ENCODE measurements around the gene ABCC9.

ABCC9 gene

GRCh38 chr12:21881965-21882364, 59.3 kb downstream of the ABCC9 start:
- DNase-seq (ENCODE audit: low read depth in 2 of 2, low spot score in 1 of 2), result no peak

GRCh38 chr12:21879312-21879711, 61.9 kb downstream of the ABCC9 start:
- DNase-seq (ENCODE audit: low read depth in 2 of 2, low spot score in 1 of 2), result no peak

DNA sequence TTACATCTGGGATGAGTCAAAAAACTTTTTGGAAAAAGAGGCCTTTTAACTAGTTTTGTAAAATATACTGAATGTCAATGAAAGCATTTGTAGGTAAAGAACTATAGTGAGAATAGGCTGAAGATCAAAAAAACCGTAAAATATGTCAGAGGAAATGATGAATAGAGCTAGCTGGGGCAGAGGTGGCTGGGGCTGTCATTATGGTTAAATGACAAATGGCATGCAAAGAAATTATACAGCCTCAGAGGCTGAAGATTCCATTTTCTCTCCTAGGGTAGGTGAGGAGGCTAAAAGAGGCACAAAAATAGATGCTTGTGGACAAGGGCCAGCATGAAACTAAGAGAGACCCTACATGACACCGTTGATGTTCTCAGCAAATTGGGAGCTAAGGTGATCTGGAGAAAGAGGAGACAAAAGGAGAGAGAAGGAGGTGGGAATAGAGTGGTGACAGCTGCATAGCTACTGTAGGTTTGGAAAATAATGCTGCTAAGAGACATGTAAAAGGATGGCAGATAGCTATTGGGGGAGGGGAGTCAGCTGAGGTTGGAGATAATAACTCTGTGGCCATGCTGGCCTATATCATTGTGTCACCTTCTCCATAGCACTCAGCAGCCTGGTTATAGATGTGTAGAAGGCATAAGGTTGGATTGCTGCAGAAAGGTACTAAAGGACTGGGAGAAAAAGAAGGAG, 63.8 kb downstream of the ABCC9 start:
- DNase-seq (ENCODE audit: low read depth in 2 of 2, low spot score in 1 of 2), result no peak

DNA sequence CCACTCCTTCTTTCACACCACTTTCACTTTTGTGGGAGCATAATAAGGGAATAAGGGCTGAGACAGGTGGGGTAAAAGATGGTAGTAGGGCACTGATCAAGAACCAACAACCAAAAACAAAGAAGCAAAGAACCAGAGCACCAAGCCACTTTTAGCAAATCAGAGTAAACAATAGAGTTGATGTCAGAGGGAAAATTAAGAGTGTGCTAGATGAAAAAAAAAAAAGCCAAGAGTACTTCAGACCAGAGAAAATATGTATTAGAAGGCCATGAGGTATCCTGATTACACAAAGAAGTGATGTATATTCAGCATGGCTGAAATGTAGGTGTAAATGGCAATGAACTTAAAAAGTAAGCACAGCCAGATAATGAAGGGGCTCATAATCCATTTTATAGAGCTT, 75.4 kb downstream of the ABCC9 start:
- no peak for DNase-seq (ENCODE audit: low read depth in 2 of 2, low spot score in 1 of 2)

DNA sequence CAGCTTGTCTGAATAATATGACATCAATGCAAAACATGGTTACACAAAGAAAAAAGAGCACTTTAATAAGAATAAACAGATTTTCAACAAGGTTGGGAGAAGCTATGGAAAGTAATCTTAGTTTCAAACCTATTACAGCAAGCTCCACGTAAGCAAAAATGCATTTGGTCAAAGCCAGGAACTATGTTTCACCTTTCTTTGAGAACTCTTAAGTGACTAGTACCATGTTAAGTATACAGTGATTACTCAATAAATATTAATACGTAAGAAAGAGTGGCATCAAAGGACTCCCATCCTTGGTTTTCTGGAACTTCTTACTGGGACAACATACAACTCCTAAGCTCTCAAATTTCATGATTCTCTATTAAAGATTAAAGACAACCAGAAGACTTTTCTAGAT, 80.7 kb downstream of the ABCC9 start:
- DNase-seq (ENCODE audit: low read depth in 2 of 2, low spot score in 1 of 2), result no peak

- DNase-seq (ENCODE audit: low read depth in 2 of 2, low spot score in 1 of 2), result no peak
Observed at GRCh38 chr12:21860128-21860527, 81.1 kb downstream of the ABCC9 start.

GRCh38 chr12:21852251-21852650, 89.0 kb downstream of the ABCC9 start:
- no peak for DNase-seq (ENCODE audit: low read depth in 2 of 2, low spot score in 1 of 2)

DNA sequence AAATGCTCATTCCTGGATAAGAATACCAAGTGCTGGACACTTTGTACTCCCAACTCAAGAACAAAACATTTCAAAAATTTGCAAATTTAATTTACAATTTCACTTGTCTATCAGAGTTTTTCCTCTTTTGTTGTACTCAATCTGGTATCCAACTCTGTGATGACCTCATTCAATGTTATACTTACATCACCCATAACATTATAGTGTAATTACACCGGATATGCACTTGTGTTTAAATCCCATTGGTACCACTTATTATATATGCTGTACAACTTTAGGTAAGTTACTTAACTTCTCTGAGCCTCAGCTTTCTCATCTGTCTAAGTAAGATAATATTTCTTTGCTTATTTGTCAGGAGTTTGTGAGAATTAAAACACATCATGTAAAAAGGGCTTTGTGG, 90.1 kb downstream of the ABCC9 start:
- DNase-seq (ENCODE audit: low read depth in 2 of 2, low spot score in 1 of 2), result no peak

DNA sequence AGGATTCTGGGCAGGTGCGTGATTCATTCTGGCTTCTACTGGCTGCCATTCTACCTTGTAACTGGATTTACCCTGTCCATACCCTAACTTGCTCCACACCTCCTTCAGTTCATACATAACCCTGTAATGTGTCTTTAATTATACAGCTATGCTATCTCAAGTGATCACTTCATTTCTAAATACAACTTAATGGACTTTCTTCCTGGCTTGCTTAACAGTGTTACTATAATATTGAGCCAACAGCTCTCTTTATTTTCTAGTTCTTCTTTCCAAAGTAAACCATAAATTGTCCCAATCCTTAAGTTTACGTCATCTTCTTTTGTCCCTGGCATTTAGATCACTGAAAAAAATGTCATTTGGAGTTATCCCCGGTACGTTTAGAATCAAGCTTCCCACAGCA, 90.8 kb downstream of the ABCC9 start:
- DNase-seq (ENCODE audit: low read depth in 2 of 2, low spot score in 1 of 2), result no peak

DNA sequence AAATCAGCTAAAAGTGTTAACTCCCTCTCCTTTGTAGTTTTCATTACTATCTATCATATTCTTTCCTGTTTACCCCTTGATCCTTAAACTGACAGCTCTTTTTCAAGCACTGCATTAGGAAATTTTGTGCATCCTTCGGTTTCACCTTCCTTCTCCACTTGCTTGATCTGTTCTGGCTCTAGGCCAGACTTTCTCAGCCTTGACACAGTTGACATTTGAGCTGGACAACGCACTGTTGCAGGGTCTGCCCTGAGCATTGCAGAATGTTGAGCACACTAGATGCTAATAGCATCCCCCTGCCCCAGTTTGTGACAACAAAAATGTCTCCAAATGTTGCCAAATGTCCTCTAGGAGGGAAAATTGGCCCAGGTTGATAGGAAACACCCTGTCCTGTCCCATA, 91.3 kb downstream of the ABCC9 start:
- DNase-seq (ENCODE audit: low read depth in 2 of 2, low spot score in 1 of 2), result no peak

- no peak for DNase-seq (ENCODE audit: low read depth in 2 of 2, low spot score in 1 of 2)
Observed at GRCh38 chr12:21848192-21848591, 93.0 kb downstream of the ABCC9 start.

- DNase-seq (ENCODE audit: low read depth in 2 of 2, low spot score in 1 of 2), result no peak
Observed at GRCh38 chr12:21843795-21844194, 97.4 kb downstream of the ABCC9 start.

DNA sequence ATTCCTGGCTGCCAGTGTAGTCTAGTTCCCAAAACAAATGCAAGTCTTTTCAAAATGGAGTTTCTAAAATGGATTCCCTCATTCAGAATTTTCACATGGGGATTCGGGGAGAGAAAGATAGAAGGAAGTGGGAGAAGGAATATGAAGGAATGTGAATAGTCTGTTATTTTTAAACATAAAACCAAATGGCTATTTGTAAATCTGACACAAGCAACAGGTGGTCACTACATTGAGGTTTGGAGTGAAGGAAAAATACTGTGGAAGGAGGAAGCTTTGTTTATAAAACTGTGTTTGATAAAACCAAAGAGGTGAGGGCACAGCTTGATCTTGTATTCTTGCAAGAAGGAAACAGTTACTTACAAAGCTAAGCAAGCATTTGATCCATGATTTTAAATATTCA, 101.5 kb downstream of the ABCC9 start:
- DNase-seq (ENCODE audit: low read depth in 2 of 2, low spot score in 1 of 2), result no peak

DNA sequence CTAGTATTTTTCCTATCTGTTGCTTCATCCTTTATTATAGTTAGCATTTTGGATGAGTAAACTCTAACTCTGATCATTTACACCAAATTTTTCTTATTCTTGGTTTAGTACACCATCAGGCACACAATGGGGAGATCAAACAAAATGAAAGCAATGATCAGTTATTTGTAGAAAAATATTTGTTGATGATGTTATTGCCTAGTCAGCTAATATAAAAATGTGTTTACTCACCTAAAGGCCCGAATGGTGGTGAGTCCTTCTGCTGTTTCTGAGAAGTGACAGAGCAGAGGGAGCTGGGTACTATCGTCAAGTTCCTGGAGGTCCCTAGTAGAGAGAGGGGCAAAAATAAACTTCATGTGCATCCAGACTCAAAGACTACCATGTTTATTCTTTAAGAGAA, 103.4 kb downstream of the ABCC9 start:
- no peak for DNase-seq (ENCODE audit: low read depth in 2 of 2, low spot score in 1 of 2)

DNA sequence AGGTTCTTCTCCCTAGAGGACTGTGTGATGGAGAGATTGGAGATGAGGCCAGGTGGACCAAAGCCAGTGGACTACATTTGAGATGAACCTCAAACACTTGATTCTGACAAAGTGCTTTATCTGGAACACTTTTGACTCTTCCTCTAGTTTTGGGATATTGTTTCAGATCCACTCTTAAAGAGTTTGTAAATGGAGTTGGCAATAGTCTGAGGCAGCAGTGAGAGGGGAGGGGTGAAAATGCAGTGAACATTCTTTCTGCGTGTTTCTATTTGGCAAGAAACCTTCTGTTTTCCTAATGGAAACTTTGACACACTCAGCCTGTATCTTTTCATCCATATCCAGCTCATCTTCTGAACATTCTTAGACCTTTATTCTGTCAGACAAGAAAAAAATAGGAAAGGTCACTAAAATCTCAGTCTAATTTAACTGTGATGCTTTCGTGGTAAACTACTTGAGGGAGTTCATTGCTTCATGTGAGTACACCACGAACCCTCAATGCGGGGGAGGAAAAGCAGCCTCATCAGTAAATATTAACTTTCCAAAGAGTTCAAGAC, 109.4 kb downstream of the ABCC9 start:
- DNase-seq (ENCODE audit: low read depth in 2 of 2, low spot score in 1 of 2), result no peak

DNA sequence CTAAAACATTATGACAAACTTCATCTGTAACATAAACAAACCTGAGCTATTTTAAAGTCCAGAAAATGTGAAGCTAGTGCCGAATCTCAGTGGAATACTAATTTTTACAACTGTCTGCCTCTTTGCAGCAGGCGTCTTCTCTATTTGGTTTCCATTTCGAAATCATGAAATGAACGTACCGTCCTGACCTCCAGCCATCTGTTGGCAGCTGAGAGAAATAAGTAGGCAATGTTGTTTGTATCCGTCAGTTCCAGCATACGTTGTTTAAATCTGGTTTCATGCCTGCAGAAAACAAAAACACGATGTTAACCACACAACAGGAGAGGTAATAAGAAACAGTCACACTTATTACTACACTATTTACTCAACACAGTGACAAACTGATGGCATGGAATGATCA, 112.4 kb downstream of the ABCC9 start:
- DNase-seq (ENCODE audit: low read depth in 2 of 2, low spot score in 1 of 2), result no peak

DNA sequence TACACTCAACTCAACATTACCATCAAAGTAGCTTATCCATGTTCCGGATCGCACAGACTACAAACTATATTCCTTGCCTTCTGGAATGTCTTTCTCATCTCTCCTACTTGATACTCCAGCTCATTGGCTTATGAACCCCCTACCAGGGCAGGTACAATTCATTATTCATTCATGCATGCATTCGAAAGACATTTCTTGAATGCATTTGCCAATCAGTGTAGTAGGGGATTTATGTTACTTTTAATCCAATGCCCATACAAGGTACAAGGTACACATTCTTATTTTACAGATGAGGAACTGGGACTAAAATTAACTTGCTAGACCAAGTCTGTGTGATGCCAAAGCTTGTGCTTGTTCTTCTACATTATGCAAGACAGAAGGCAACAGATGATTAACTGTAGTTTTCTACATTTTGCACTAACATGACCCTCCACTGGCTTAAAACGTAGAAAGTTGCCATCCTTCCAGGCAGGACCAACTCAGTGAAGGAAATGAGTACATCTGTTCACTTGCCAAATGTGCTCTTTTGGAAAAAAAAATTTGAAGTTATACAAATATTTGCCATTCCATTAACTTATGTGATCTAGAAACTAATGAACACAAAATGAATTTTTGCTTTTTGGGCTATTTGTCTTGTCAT, 113.0 kb downstream of the ABCC9 start:
- DNase-seq (ENCODE audit: low read depth in 2 of 2, low spot score in 1 of 2), result no peak

DNA sequence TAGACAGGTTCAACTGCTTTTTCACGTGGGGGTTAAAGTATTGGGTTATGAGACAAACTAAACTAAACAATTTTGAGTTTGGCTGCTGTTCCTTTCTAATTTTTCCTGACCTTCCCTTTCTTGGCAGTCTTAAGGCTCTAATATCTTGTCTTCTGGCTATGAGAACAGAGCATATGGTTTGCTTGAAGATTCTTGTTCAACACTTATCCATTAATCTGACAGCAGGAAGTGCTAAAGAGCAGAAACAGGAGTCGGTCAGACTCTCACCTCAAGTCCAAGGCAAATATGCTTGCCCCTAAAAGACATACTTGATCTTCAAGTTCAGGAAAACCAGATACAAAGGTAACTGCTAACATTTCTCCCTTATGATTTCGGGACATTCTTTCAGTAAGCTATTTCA, 114.1 kb downstream of the ABCC9 start:
- no peak for DNase-seq (ENCODE audit: low read depth in 2 of 2, low spot score in 1 of 2)

- DNase-seq (ENCODE audit: low read depth in 2 of 2, low spot score in 1 of 2), result no peak
Observed at GRCh38 chr12:21826618-21826910, 114.7 kb downstream of the ABCC9 start.

DNA sequence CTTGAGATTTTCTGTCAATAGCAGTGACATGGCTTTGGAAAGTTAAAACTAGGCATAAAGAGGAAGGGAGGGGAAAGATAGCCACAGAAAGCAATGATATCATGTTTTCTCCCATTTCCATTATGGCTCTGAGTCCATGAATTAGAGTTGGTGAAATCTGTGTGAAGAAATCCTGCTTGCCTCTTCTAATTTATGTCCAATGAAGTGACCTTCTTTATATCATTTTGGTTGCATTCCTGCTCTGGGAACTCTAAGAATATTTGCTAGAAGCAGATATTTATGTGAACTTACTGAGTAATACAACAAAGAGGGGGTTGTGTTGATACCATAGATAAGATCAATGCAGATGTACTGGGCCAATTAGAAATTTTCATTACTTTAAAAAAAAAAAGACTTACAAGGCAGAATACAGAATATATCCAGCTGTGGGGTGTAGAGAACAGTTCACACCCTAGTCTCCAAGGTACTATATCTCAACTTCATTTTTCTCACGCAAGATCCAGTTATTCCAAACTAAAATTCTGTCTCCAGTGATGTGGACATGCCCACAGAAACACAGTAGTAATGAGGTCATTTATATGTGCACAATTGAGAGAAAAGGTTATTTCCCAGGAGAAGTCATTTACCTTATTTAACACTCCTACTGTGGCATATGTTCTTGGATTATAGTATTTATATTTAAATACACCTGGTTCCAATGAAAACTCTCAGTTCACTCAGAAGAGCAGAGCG, 115.2 kb downstream of the ABCC9 start:
- DNase-seq (ENCODE audit: low read depth in 2 of 2, low spot score in 1 of 2), result no peak

- DNase-seq (ENCODE audit: low read depth in 2 of 2, low spot score in 1 of 2), result no peak
Observed at GRCh38 chr12:21823581-21823980, 117.6 kb downstream of the ABCC9 start.

- no peak for DNase-seq (ENCODE audit: low read depth in 2 of 2, low spot score in 1 of 2)
Observed at GRCh38 chr12:21819678-21820077, 121.5 kb downstream of the ABCC9 start.
